Measurements from ENCODE around the gene SCYGR2.

- TF ChIP-seq CTCF (IDR thresholded peaks at IDR 0.05) (no peak), REST (IDR thresholded peaks at IDR 0.05; ENCODE audit: insufficient read depth in 1 of 2, low read depth in 2 of 2, low read length in 1 of 2) (no peak), POLR2AphosphoS5 (IDR thresholded peaks at IDR 0.05; ENCODE audit: low read depth, low read length) (no peak), TCF7L2 (IDR thresholded peaks at IDR 0.05; ENCODE audit: low read depth, low read length) (no peak), SIN3A (IDR thresholded peaks at IDR 0.05; ENCODE audit: borderline replicate concordance, insufficient read depth, low read depth, low read length) (no peak)
Measured at GRCh38 chr2:227606476-227606875, 7.8 kb downstream of the SCYGR2 start.
